HEK293 (cell line): ENCODE results near the gene FUT9.

Experiments
- CTCF ChIA-PET: fragments of 350-600 bp; formaldehyde crosslinking; extraction: SDS; loops from one replicate; lab custom pipeline; 2021; ENCODE audit warnings: antibody characterized with exemption; lab: Yijun Ruan, JAX
- POLR2A ChIA-PET: fragments of 300-600 bp; formaldehyde crosslinking; extraction: SDS; loops from one replicate; lab custom pipeline; 2020; ENCODE audit warnings: antibody characterized with exemption, inconsistent platforms; lab: Yijun Ruan, JAX
- H3K27ac ChIP-seq: fragments of 200-500 bp; sonication (Bioruptor generic); 2 replicates; pipeline ENCODE4 v1.5.1; 2014; ENCODE audit warnings: low read depth, low read length, control low read depth, inconsistent platforms; ENCODE audit errors: extremely low read depth
- H3K36me3 ChIP-seq, 2 experiments: fragments of 200-500 bp in 1 of 2; sonication (Bioruptor generic) in 1 of 2; 1 replicate in 1 of 2; 2 replicates in 1 of 2; pipeline ENCODE4 v1.5.1; 2014 to 2017; ENCODE audit warnings: inconsistent platforms in 2 of 2, low read length in 2 of 2; ENCODE audit not compliant: control insufficient read depth in 2 of 2, insufficient read depth in 1 of 2
- H3K4me1 ChIP-seq: fragments of 200-500 bp; sonication (Bioruptor generic); 2 replicates; pipeline ENCODE4 v1.5.1; 2014; ENCODE audit warnings: mild to moderate bottlenecking, low read length, inconsistent platforms; ENCODE audit not compliant: control insufficient read depth, insufficient read depth
- H3K4me3 ChIP-seq: 2 replicates; pipeline ENCODE4 v1.5.1; 2011; ENCODE audit warnings: low read depth, mild to moderate bottlenecking, control low read depth, low read length, moderate library complexity
- H3K9me3 ChIP-seq: fragments of 200-500 bp; sonication (Bioruptor generic); 2 replicates; pipeline ENCODE4 v1.5.1; 2014; ENCODE audit warnings: low read depth, low read length, inconsistent platforms; ENCODE audit not compliant: control insufficient read depth, insufficient read depth
- GFI1B ChIP-seq: fragments of 450-650 bp; formaldehyde crosslinking; IDR thresholded peaks from 2 replicates; pipeline ENCODE4 v1.5.1; 2016; ENCODE audit warnings: missing biosample characterization, missing genetic modification characterization
- GLI4 ChIP-seq: fragments of 450-650 bp; formaldehyde crosslinking; IDR thresholded peaks from 2 replicates; pipeline ENCODE4 v1.5.1; 2016; ENCODE audit warnings: missing biosample characterization, missing genetic modification characterization
- GLIS1 ChIP-seq: fragments of 450-650 bp; formaldehyde crosslinking; IDR thresholded peaks from 2 replicates; pipeline ENCODE4 v1.5.1; 2016; ENCODE audit warnings: missing biosample characterization, missing genetic modification characterization
- KLF10 ChIP-seq: fragments of 450-650 bp; IDR thresholded peaks from 2 replicates; pipeline ENCODE4 v1.5.1; 2018; ENCODE audit warnings: missing biosample characterization, mild to moderate bottlenecking, missing genetic modification characterization
- KLF8 ChIP-seq: fragments of 450-650 bp; formaldehyde crosslinking; IDR thresholded peaks from 2 replicates; pipeline ENCODE4 v1.5.1; 2016; ENCODE audit warnings: missing biosample characterization, missing genetic modification characterization
- OVOL3 ChIP-seq: fragments of 450-650 bp; formaldehyde crosslinking; IDR thresholded peaks from 2 replicates; pipeline ENCODE4 v1.5.1; 2016; ENCODE audit warnings: missing biosample characterization, missing genetic modification characterization
- REPIN1 ChIP-seq: fragments of 450-650 bp; formaldehyde crosslinking; IDR thresholded peaks from 2 replicates; pipeline ENCODE4 v1.5.1; 2017; ENCODE audit warnings: missing biosample characterization, missing genetic modification characterization, low read depth
- SCRT1 ChIP-seq: fragments of 450-650 bp; formaldehyde crosslinking; IDR thresholded peaks from 2 replicates; pipeline ENCODE4 v1.5.1; 2016; ENCODE audit warnings: missing biosample characterization, missing genetic modification characterization, borderline replicate concordance
- SCRT2 ChIP-seq: fragments of 450-650 bp; formaldehyde crosslinking; IDR thresholded peaks from 2 replicates; pipeline ENCODE4 v1.5.1; 2016; ENCODE audit warnings: missing biosample characterization, missing genetic modification characterization
- ZBTB21 ChIP-seq: fragments of 450-650 bp; formaldehyde crosslinking; IDR thresholded peaks from 2 replicates; pipeline ENCODE4 v1.5.1; 2017; ENCODE audit warnings: missing biosample characterization, missing genetic modification characterization
- ZFP37 ChIP-seq: fragments of 450-650 bp; formaldehyde crosslinking; IDR thresholded peaks from 2 replicates; pipeline ENCODE4 v1.5.1; 2016; ENCODE audit warnings: missing biosample characterization, missing genetic modification characterization
- ZNF223 ChIP-seq: fragments of 450-650 bp; formaldehyde crosslinking; IDR thresholded peaks from 2 replicates; pipeline ENCODE4 v1.5.1; 2016; ENCODE audit warnings: missing biosample characterization, missing genetic modification characterization
- ZNF248 ChIP-seq: fragments of 450-650 bp; formaldehyde crosslinking; IDR thresholded peaks from 2 replicates; pipeline ENCODE4 v1.5.1; 2017; ENCODE audit warnings: missing biosample characterization, missing genetic modification characterization
- ZNF354C ChIP-seq: fragments of 450-650 bp; formaldehyde crosslinking; IDR thresholded peaks from 2 replicates; pipeline ENCODE4 v1.5.1; 2016; ENCODE audit warnings: missing biosample characterization, missing genetic modification characterization, low read depth, borderline replicate concordance
- ZNF416 ChIP-seq: fragments of 450-650 bp; formaldehyde crosslinking; IDR thresholded peaks from 2 replicates; pipeline ENCODE4 v1.5.1; 2016; ENCODE audit warnings: missing biosample characterization, missing genetic modification characterization
- ZNF544 ChIP-seq: fragments of 450-650 bp; formaldehyde crosslinking; IDR thresholded peaks from 2 replicates; pipeline ENCODE4 v1.5.0; 2017; ENCODE audit warnings: missing biosample characterization, missing genetic modification characterization
- ZNF626 ChIP-seq: fragments of 450-650 bp; sonication (Bioruptor Pico); formaldehyde crosslinking; IDR thresholded peaks from 2 replicates; pipeline ENCODE4 v1.5.1; 2018; ENCODE audit warnings: missing biosample characterization, missing genetic modification characterization, inconsistent platforms
- ZNF629 ChIP-seq: fragments of 450-650 bp; formaldehyde crosslinking; IDR thresholded peaks from 2 replicates; pipeline ENCODE4 v1.5.1; 2017; ENCODE audit warnings: missing biosample characterization, missing genetic modification characterization
- ZNF658 ChIP-seq: fragments of 450-650 bp; formaldehyde crosslinking; IDR thresholded peaks from 2 replicates; pipeline ENCODE4; 2016; ENCODE audit warnings: missing biosample characterization, missing genetic modification characterization
- ZNF76 ChIP-seq: fragments of 450-650 bp; formaldehyde crosslinking; IDR thresholded peaks from 2 replicates; pipeline ENCODE4; 2016; ENCODE audit warnings: low read depth, missing biosample characterization, missing genetic modification characterization, borderline replicate concordance
- ZNF768 ChIP-seq: fragments of 450-650 bp; formaldehyde crosslinking; IDR thresholded peaks from 2 replicates; pipeline ENCODE4 v1.5.1; 2018; ENCODE audit warnings: missing biosample characterization, mild to moderate bottlenecking, missing genetic modification characterization
- ZNF776 ChIP-seq: fragments of 450-650 bp; formaldehyde crosslinking; IDR thresholded peaks from 2 replicates; pipeline ENCODE4 v1.5.0; 2017; ENCODE audit warnings: missing biosample characterization, missing genetic modification characterization, borderline replicate concordance
- ZSCAN16 ChIP-seq: fragments of 450-650 bp; formaldehyde crosslinking; IDR thresholded peaks from 2 replicates; pipeline ENCODE4 v1.5.1; 2016; ENCODE audit warnings: missing biosample characterization, missing genetic modification characterization
- TF ChIP-seq, protein P1 (sequence below): fragments of 450-650 bp; formaldehyde crosslinking; IDR thresholded peaks from 2 replicates; pipeline ENCODE4 v1.5.1; 2016; ENCODE audit warnings: missing biosample characterization, missing genetic modification characterization, low read depth
- TF ChIP-seq, protein P2 (sequence below): fragments of 450-650 bp; formaldehyde crosslinking; IDR thresholded peaks from 2 replicates; pipeline ENCODE4 v1.5.1; 2016; ENCODE audit warnings: missing biosample characterization, missing genetic modification characterization
- TF ChIP-seq, protein P3 (sequence below): fragments of 450-650 bp; formaldehyde crosslinking; IDR thresholded peaks from 2 replicates; pipeline ENCODE4 v1.5.1; 2017; ENCODE audit warnings: missing biosample characterization, missing genetic modification characterization
- TF ChIP-seq, protein P4 (sequence below): fragments of 450-650 bp; formaldehyde crosslinking; IDR thresholded peaks from 2 replicates; pipeline ENCODE4 v1.5.1; 2016; ENCODE audit warnings: missing biosample characterization, missing genetic modification characterization

The FUT9 gene

DNA sequence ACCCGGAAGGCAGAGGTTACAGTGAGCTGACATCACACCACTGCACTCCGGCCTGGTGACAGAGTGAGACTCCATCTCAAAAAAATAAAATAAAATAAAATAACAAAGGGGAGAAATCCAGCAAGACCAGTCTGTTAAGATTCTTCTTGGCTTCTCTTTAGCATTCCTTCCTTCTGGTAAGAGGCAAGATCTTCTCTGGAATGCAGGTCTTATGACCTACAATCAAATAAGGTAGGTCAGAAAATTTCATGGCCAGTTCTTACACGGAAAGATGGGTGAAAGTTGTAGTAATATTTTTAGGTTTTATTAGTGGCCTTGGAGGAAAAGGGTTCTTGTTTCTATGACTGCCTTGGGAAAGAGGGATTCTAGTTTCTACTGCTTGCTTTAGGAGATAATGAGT lies 180.9 kb downstream of the FUT9 start:
- ChIA-PET CTCF (no interaction called here), POLR2A (no interaction called here)
- no peaks in the 10 kb centered on the region for H3K9me3 ChIP-seq
- H3K4me3 ChIP-seq, result no peak overlapping the region
- TF ChIP-seq KLF8 (no peak), GLIS1 (tag by site-specific recombination) (no peak), ZNF626 (tag by site-specific recombination) (no peak), GFI1B (tag by site-specific recombination) (no peak), ZNF76 (no peak), KLF10 (tag by site-specific recombination) (no peak), ZFP37 (no peak), REPIN1 (tag by site-specific recombination) (no peak), SCRT1 (tag by site-specific recombination) (no peak), ZNF416 (tag by site-specific recombination) (no peak), ZNF223 (tag by site-specific recombination) (no peak), ZSCAN16 (tag by site-specific recombination) (no peak), ZBTB21 (tag by site-specific recombination) (no peak)
- TF ChIP-seq, protein P1, sequence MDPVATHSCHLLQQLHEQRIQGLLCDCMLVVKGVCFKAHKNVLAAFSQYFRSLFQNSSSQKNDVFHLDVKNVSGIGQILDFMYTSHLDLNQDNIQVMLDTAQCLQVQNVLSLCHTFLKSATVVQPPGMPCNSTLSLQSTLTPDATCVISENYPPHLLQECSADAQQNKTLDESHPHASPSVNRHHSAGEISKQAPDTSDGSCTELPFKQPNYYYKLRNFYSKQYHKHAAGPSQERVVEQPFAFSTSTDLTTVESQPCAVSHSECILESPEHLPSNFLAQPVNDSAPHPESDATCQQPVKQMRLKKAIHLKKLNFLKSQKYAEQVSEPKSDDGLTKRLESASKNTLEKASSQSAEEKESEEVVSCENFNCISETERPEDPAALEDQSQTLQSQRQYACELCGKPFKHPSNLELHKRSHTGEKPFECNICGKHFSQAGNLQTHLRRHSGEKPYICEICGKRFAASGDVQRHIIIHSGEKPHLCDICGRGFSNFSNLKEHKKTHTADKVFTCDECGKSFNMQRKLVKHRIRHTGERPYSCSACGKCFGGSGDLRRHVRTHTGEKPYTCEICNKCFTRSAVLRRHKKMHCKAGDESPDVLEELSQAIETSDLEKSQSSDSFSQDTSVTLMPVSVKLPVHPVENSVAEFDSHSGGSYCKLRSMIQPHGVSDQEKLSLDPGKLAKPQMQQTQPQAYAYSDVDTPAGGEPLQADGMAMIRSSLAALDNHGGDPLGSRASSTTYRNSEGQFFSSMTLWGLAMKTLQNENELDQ (tag by site-specific recombination), result no peak
- H3K36me3 ChIP-seq, result no peaks in the 10 kb centered on the region
- H3K4me1 ChIP-seq, result no peaks in the 10 kb centered on the region
- no peak overlapping the region for H3K27ac ChIP-seq

DNA sequence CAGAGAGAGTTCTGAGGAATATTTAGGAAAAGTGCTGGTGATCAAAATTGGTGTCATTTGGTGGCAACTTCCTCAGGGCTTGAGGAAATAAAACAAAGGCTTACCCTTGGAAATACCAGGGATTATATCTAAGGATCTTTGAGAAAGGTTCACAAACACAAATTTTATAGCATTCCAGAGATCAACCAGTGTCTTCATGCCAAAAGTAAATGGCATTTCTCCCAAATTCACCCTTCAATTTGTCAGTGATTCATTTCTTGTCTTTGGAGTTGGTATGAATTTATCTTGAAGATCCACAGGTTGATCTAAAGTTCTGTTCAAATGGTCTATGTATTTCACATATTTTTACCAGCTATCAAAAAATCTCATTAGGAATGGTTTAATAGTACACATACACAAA lies 181.5 kb downstream of the FUT9 start:
- H3K36me3 ChIP-seq, result no peaks in the 10 kb centered on the region
- no peaks in the 10 kb centered on the region for H3K4me1 ChIP-seq
- ChIA-PET POLR2A (no interaction called here), CTCF (no interaction called here)
- H3K27ac ChIP-seq, result no peak overlapping the region
- TF ChIP-seq ZNF768 (no peak), ZNF354C (tag by site-specific recombination) (no peak), ZNF629 (tag by site-specific recombination) (no peak), ZNF776 (tag by site-specific recombination) (no peak), ZNF544 (tag by site-specific recombination) (no peak)
- no peaks in the 10 kb centered on the region for H3K9me3 ChIP-seq
- no peak overlapping the region for H3K4me3 ChIP-seq

DNA sequence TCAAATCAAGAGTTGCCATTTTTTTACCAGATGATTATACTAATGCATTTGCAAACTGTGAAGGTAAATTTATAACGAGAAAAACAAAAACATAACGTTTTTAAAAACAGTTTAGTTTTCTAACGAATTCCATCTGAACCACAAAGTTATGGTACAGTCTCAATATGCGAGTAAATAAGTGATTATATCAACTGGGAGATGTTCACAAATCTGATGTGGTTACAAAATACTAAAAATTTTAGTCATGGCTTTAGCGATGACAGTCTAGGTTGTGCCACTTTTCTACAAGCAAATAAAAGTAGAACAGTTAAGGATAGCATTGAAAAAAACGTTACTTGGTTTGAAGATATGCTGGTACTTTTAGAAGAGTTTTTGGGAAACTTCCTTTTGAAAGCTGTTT lies 186.8 kb downstream of the FUT9 start:
- no peak overlapping the region for H3K27ac ChIP-seq
- CTCF ChIA-PET, result no interaction called here
- no peaks in the 10 kb centered on the region for H3K36me3 ChIP-seq
- no peaks in the 10 kb centered on the region for H3K9me3 ChIP-seq
- POLR2A ChIA-PET, result no interaction called here
- no peak overlapping the region for H3K4me3 ChIP-seq
- H3K4me1 ChIP-seq, result no peaks in the 10 kb centered on the region
- no peak for TF ChIP-seq ZNF776 (tag by site-specific recombination)
- TF ChIP-seq ZNF248 (tag by site-specific recombination), result no peak
- TF ChIP-seq, protein P2, sequence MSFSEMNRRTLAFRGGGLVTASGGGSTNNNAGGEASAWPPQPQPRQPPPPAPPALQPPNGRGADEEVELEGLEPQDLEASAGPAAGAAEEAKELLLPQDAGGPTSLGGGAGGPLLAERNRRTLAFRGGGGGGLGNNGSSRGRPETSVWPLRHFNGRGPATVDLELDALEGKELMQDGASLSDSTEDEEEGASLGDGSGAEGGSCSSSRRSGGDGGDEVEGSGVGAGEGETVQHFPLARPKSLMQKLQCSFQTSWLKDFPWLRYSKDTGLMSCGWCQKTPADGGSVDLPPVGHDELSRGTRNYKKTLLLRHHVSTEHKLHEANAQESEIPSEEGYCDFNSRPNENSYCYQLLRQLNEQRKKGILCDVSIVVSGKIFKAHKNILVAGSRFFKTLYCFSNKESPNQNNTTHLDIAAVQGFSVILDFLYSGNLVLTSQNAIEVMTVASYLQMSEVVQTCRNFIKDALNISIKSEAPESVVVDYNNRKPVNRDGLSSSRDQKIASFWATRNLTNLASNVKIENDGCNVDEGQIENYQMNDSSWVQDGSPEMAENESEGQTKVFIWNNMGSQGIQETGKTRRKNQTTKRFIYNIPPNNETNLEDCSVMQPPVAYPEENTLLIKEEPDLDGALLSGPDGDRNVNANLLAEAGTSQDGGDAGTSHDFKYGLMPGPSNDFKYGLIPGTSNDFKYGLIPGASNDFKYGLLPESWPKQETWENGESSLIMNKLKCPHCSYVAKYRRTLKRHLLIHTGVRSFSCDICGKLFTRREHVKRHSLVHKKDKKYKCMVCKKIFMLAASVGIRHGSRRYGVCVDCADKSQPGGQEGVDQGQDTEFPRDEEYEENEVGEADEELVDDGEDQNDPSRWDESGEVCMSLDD (tag by site-specific recombination), result no peak
- TF ChIP-seq ZNF658, result no peak
- TF ChIP-seq, protein P3, sequence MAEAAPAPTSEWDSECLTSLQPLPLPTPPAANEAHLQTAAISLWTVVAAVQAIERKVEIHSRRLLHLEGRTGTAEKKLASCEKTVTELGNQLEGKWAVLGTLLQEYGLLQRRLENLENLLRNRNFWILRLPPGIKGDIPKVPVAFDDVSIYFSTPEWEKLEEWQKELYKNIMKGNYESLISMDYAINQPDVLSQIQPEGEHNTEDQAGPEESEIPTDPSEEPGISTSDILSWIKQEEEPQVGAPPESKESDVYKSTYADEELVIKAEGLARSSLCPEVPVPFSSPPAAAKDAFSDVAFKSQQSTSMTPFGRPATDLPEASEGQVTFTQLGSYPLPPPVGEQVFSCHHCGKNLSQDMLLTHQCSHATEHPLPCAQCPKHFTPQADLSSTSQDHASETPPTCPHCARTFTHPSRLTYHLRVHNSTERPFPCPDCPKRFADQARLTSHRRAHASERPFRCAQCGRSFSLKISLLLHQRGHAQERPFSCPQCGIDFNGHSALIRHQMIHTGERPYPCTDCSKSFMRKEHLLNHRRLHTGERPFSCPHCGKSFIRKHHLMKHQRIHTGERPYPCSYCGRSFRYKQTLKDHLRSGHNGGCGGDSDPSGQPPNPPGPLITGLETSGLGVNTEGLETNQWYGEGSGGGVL (tag by site-specific recombination), result no peak
- TF ChIP-seq SCRT2, result no peak
- no peak for TF ChIP-seq OVOL3 (tag by site-specific recombination)
- TF ChIP-seq GLI4 (tag by site-specific recombination), result no peak
- TF ChIP-seq, protein P4, sequence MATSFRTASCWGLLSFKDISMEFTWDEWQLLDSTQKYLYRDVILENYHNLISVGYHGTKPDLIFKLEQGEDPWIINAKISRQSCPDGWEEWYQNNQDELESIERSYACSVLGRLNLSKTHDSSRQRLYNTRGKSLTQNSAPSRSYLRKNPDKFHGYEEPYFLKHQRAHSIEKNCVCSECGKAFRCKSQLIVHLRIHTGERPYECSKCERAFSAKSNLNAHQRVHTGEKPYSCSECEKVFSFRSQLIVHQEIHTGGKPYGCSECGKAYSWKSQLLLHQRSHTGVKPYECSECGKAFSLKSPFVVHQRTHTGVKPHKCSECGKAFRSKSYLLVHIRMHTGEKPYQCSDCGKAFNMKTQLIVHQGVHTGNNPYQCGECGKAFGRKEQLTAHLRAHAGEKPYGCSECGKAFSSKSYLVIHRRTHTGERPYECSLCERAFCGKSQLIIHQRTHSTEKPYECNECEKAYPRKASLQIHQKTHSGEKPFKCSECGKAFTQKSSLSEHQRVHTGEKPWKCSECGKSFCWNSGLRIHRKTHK (tag by site-specific recombination), result no peak
